ENCODE measurements around the gene VEPH1.

VEPH1 gene
- total RNA-seq: 0 reads per million in 4 donors

GRCh38 chr3:157502916-157503595 is at the start of gene VEPH1:
Gene VEPH1 (minus strand): TSS chr3:157503416. CDS start chr3:157495349, 8,067 bp downstream.
- DNase-seq: no peak

- DNase-seq: no peak
Measured at GRCh38 chr3:157551961-157552360, 48.7 kb upstream of the VEPH1 start.

- DNase-seq: no peak
Measured at GRCh38 chr3:157549498-157549897, 46.3 kb upstream of the VEPH1 start.

GRCh38 chr3:157544501-157545130 is 41.4 kb upstream of the VEPH1 start:
- no peak for DNase-seq

- no peak for DNase-seq
Measured at GRCh38 chr3:157543501-157544035, 40.4 kb upstream of the VEPH1 start.

GRCh38 chr3:157542711-157543500 is 39.7 kb upstream of the VEPH1 start:
- no peak for DNase-seq

- no peak for DNase-seq
Measured at GRCh38 chr3:157541506-157542236, 38.5 kb upstream of the VEPH1 start.

- no peak for DNase-seq
Measured at GRCh38 chr3:157540656-157541055, 37.4 kb upstream of the VEPH1 start.

GRCh38 chr3:157535667-157536066 is 32.5 kb upstream of the VEPH1 start:
- no peak for DNase-seq

- DNase-seq: no peak
Measured at GRCh38 chr3:157534725-157535161, 31.5 kb upstream of the VEPH1 start.

- DNase-seq: no peak
Measured at GRCh38 chr3:157533298-157534070, 30.3 kb upstream of the VEPH1 start.

GRCh38 chr3:157532529-157533297 is 29.5 kb upstream of the VEPH1 start:
- DNase-seq: peak in 1 of 5 donors; percentile 23

- no peak for DNase-seq
Measured at GRCh38 chr3:157531771-157532170, 28.6 kb upstream of the VEPH1 start.

GRCh38 chr3:157531301-157531660 is 28.1 kb upstream of the VEPH1 start:
- no peak for DNase-seq

- no peak for DNase-seq
Measured at GRCh38 chr3:157530637-157531300, 27.6 kb upstream of the VEPH1 start.

GRCh38 chr3:157529751-157530150 is 26.5 kb upstream of the VEPH1 start:
- no peak for DNase-seq

GRCh38 chr3:157529085-157529484 is 25.9 kb upstream of the VEPH1 start:
- no peak for DNase-seq

GRCh38 chr3:157527131-157527881 is 24.1 kb upstream of the VEPH1 start:
- no peak for DNase-seq

- no peak for DNase-seq
Measured at GRCh38 chr3:157526036-157526435, 22.8 kb upstream of the VEPH1 start.

- no peak for DNase-seq
Measured at GRCh38 chr3:157523814-157524213, 20.6 kb upstream of the VEPH1 start.

All from T-helper 1 cell (primary cell).